Upper lobe of right lung (tissue), 1 donor: ENCODE results near the gene OPCML. TPM values are rescaled to one million over a fixed set of nuclear protein-coding genes. Genes with fewer than 3 reads are reported as not detected.

Experiments
- ATAC-seq: fragments of 200-7000 bp; cut with Tn5 transposase; one replicate; pipeline ENCODE4 v1.9.1; 2020; ENCODE audit warnings: mild to moderate bottlenecking, moderate library complexity
- DNase-seq: peaks from one replicate; pipeline ENCODE4 v3.0.0-alpha.2; 2020
- H3K27ac ChIP-seq: fragments of 200-600 bp; one replicate; pipeline ENCODE4 v1.8.0; 2022
- H3K27me3 ChIP-seq: fragments of 200-600 bp; one replicate; pipeline ENCODE4 v1.8.0; 2022; ENCODE audit warnings: mild to moderate bottlenecking
- H3K36me3 ChIP-seq: fragments of 200-600 bp; one replicate; pipeline ENCODE4 v1.8.0; 2022
- H3K4me1 ChIP-seq: fragments of 200-600 bp; one replicate; pipeline ENCODE4 v1.8.0; 2022
- H3K4me3 ChIP-seq: fragments of 200-600 bp; one replicate; pipeline ENCODE4 v1.8.0; 2022; ENCODE audit warnings: mild to moderate bottlenecking
- H3K9me3 ChIP-seq: fragments of 200-600 bp; one replicate; pipeline ENCODE4 v1.8.0; 2022
- intact Hi-C: fragments of 100-400 bp; cut with DNase I; formaldehyde crosslinking; loops from one replicate; pipeline ENCODE4 v1.11.0; 2022
- total RNA-seq: library from RNA; stranded (reverse); fragmentation: NEBNext Ultra II Directional; extraction: Animal tissue kit (Norgen Biotek cat#: 25700); gene quantifications from one replicate; pipeline ENCODE4 v1.2.1, GENCODE V29; 2021
- TF ChIP-seq, protein P1 (sequence below): fragments of 200-600 bp; IDR thresholded peaks from one replicate; pipeline ENCODE4 v1.8.0; 2022; ENCODE audit warnings: antibody characterized with exemption
- donor health status: DM: no; HTN: yes; CAD: no; lungs with severe emphysema.

The OPCML gene
- total RNA-seq, 1 donor from 2014 or later: not detected

GRCh38 chr11:132803436-132803835 lies 728.9 kb downstream of the OPCML start:
- ATAC-seq (no peak), DNase-seq (no peak)
- no peak overlapping the region for H3K4me3 ChIP-seq
- intact Hi-C loops: no loop called here
- H3K27ac ChIP-seq: no peak overlapping the region
- no peaks in the 10 kb centered on the region for H3K27me3 ChIP-seq
- no peaks in the 10 kb centered on the region for H3K36me3 ChIP-seq
- TF ChIP-seq, protein P1, sequence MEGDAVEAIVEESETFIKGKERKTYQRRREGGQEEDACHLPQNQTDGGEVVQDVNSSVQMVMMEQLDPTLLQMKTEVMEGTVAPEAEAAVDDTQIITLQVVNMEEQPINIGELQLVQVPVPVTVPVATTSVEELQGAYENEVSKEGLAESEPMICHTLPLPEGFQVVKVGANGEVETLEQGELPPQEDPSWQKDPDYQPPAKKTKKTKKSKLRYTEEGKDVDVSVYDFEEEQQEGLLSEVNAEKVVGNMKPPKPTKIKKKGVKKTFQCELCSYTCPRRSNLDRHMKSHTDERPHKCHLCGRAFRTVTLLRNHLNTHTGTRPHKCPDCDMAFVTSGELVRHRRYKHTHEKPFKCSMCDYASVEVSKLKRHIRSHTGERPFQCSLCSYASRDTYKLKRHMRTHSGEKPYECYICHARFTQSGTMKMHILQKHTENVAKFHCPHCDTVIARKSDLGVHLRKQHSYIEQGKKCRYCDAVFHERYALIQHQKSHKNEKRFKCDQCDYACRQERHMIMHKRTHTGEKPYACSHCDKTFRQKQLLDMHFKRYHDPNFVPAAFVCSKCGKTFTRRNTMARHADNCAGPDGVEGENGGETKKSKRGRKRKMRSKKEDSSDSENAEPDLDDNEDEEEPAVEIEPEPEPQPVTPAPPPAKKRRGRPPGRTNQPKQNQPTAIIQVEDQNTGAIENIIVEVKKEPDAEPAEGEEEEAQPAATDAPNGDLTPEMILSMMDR: no peak
- H3K9me3 ChIP-seq: no peaks in the 10 kb centered on the region
- no peaks in the 10 kb centered on the region for H3K4me1 ChIP-seq

DNA sequence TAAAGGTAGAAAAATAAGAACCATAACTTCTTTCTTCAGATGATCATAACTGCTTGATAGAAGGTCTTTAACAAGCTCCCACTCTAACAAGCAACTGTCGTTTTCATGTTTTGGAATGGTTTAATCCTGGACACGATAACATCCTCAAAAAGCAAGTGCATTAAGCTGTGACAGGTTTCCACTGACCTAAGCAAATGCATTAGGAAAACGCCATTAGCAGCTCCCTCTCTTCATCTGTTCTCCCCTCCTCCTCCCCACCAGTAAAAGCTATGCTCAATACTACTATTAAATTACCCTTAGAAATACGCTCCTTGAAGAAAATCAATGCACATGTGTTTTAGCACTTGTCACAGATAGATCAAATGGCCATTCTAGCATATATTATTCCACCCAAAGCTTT lies 729.4 kb downstream of the OPCML start:
- no peaks in the 10 kb centered on the region for H3K36me3 ChIP-seq
- DNase-seq (no peak), ATAC-seq (no peak)
- H3K4me1 ChIP-seq: no peaks in the 10 kb centered on the region
- intact Hi-C loops: no loop called here
- H3K4me3 ChIP-seq: no peak overlapping the region
- no peak overlapping the region for H3K27ac ChIP-seq
- no peaks in the 10 kb centered on the region for H3K27me3 ChIP-seq
- TF ChIP-seq, protein P1: no peak
- no peaks in the 10 kb centered on the region for H3K9me3 ChIP-seq

- Histone ChIP-seq H3K9me3 (no peaks in the 10 kb centered on the region), H3K36me3 (no peaks in the 10 kb centered on the region), H3K27me3 (no peaks in the 10 kb centered on the region), H3K4me3 (no peak overlapping the region), H3K27ac (no peak overlapping the region), H3K4me1 (no peaks in the 10 kb centered on the region)
- TF ChIP-seq, protein P1: no peak
- ATAC-seq (no peak), DNase-seq (no peak)
- intact Hi-C loops: no loop called here
These were observed 738.5 kb downstream of the OPCML start for GRCh38 chr11:132793831-132794230.

DNA sequence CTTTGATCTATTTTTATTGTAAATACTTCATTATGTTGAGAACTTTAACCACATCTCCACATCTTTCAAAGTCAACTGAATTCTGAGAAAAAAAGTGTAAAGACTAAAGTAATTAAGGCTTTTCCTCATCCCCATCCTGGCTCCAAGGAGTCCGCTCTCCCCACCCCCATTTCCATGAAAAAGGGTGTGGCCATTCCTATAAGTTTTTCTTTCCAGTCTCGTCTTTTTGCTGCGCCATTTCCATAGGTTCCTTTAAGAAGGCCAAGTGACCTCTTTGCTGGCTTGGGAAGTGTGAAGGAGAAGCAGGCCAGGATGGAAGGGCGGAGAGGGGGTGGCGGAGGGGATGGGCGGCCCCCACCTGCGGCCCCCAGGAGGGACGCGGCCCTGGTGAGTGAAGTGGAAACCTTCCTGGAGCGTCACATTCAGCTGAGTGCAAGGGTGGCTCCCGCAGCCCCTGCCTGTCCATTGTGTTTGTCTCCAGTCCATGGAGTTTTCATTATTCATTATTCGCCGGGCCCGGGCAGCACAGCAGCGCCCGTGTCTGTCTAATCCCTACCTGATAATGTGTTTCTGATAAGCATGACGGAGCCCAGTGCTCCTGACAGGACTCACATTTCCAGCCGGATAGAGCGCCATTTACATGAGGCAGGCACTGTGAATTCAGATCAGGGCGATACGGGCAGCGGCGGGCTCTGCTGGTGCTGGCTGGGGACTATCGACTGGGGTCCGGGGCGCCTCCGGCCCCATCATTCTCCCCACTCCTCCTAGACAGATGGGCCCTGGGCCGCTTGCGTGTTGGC lies 739.8 kb downstream of the OPCML start:
- TF ChIP-seq, protein P1: no peak
- Histone ChIP-seq H3K27ac (no peak overlapping the region), H3K4me3 (no peak overlapping the region), H3K27me3 (no peaks in the 10 kb centered on the region), H3K36me3 (no peaks in the 10 kb centered on the region), H3K4me1 (no peaks in the 10 kb centered on the region), H3K9me3 (no peaks in the 10 kb centered on the region)
- ATAC-seq: no peak
- DNase-seq: no peak
- intact Hi-C loops: no loop called here

DNA sequence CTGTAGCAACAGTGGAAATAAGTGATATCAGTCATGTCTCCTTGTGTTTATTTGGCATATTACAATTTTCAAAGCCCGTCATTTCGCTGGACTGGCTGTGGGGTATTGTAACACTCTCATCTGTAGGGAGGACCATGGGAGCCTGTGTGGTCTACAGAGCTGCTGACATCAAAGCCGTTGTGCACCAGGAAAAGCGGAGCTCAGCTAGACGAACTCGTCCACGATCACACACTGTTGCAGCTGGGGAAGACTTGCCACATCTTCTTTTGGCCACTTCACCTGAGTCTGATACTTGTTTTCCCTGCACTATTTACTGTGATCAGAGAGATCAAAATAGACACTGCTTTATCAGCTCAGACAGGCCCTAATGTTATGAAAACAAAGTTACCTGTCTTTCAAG lies 741.3 kb downstream of the OPCML start:
- H3K36me3 ChIP-seq: no peaks in the 10 kb centered on the region
- ATAC-seq: no peak
- no peak for DNase-seq
- intact Hi-C loops: no loop called here
- H3K9me3 ChIP-seq: no peaks in the 10 kb centered on the region
- H3K27ac ChIP-seq: no peak overlapping the region
- no peaks in the 10 kb centered on the region for H3K27me3 ChIP-seq
- H3K4me1 ChIP-seq: no peaks in the 10 kb centered on the region
- TF ChIP-seq, protein P1: no peak
- no peak overlapping the region for H3K4me3 ChIP-seq

GRCh38 chr11:132790466-132790865 lies 741.8 kb downstream of the OPCML start:
- no peaks in the 10 kb centered on the region for H3K36me3 ChIP-seq
- H3K4me1 ChIP-seq: no peaks in the 10 kb centered on the region
- no peaks in the 10 kb centered on the region for H3K27me3 ChIP-seq
- ATAC-seq (no peak), DNase-seq (no peak)
- H3K27ac ChIP-seq: no peak overlapping the region
- TF ChIP-seq, protein P1: no peak
- no peak overlapping the region for H3K4me3 ChIP-seq
- intact Hi-C loops: no loop called here
- H3K9me3 ChIP-seq: no peaks in the 10 kb centered on the region
